Kidney epithelial cell (primary cell): ENCODE data around the gene ACE. TPM values are rescaled to one million over a fixed set of nuclear protein-coding genes. Genes with fewer than 3 reads are reported as not detected.

Experiments
- DNase-seq: peaks from one replicate; pipeline ENCODE4 v3.0.0-alpha.2; 2010; ENCODE audit warnings: low read depth
- H3K27me3 ChIP-seq: 2 replicates; pipeline ENCODE4 v1.6.0; 2011; ENCODE audit warnings: low read length; ENCODE audit not compliant: control insufficient read depth, insufficient read depth
- H3K36me3 ChIP-seq: 2 replicates; pipeline ENCODE4 v1.5.1; 2011; ENCODE audit warnings: low read length; ENCODE audit not compliant: control insufficient read depth, insufficient read depth
- H3K4me3 ChIP-seq: 2 replicates; pipeline ENCODE4 v1.5.1; 2011; ENCODE audit warnings: low read depth, mild to moderate bottlenecking, control low read depth, low read length
- total RNA-seq: library from RNA; depleted of rRNA; stranded (reverse); fragments of >200 nt; gene quantifications from 2 replicates; pipeline ENCODE4 v1.2.3, GENCODE V29; 2015
- TF ChIP-seq, protein P1 (sequence below): IDR thresholded peaks from 2 replicates; pipeline ENCODE4 v1.5.1; 2011; ENCODE audit warnings: mild to moderate bottlenecking, moderate library complexity, low read length, control low read depth, inconsistent platforms; ENCODE audit not compliant: insufficient read depth, poor library complexity, severe bottlenecking

The ACE gene
- total RNA-seq, 1 donor from 2014 or later = 1.5 TPM

DNA sequence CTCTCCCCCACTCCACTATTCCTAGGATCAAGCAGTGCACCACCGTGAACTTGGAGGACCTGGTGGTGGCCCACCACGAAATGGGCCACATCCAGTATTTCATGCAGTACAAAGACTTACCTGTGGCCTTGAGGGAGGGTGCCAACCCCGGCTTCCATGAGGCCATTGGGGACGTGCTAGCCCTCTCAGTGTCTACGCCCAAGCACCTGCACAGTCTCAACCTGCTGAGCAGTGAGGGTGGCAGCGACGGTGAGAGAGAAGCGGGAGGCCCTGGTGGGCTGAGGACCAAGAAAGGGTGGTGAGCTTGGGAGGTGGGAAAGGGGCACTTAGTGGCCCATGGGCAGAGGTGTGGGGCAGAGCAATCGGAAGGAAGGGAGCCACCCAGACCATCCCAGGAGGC is 16.6 kb downstream of the ACE start:
- H3K27me3 ChIP-seq = peaks cover 15% of the 10 kb centered on the region
- TF ChIP-seq, protein P1, sequence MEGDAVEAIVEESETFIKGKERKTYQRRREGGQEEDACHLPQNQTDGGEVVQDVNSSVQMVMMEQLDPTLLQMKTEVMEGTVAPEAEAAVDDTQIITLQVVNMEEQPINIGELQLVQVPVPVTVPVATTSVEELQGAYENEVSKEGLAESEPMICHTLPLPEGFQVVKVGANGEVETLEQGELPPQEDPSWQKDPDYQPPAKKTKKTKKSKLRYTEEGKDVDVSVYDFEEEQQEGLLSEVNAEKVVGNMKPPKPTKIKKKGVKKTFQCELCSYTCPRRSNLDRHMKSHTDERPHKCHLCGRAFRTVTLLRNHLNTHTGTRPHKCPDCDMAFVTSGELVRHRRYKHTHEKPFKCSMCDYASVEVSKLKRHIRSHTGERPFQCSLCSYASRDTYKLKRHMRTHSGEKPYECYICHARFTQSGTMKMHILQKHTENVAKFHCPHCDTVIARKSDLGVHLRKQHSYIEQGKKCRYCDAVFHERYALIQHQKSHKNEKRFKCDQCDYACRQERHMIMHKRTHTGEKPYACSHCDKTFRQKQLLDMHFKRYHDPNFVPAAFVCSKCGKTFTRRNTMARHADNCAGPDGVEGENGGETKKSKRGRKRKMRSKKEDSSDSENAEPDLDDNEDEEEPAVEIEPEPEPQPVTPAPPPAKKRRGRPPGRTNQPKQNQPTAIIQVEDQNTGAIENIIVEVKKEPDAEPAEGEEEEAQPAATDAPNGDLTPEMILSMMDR = no peak
- no peak for DNase-seq
- no peaks in the 10 kb centered on the region for H3K36me3 ChIP-seq
- H3K4me3 ChIP-seq = no peak overlapping the region

DNA sequence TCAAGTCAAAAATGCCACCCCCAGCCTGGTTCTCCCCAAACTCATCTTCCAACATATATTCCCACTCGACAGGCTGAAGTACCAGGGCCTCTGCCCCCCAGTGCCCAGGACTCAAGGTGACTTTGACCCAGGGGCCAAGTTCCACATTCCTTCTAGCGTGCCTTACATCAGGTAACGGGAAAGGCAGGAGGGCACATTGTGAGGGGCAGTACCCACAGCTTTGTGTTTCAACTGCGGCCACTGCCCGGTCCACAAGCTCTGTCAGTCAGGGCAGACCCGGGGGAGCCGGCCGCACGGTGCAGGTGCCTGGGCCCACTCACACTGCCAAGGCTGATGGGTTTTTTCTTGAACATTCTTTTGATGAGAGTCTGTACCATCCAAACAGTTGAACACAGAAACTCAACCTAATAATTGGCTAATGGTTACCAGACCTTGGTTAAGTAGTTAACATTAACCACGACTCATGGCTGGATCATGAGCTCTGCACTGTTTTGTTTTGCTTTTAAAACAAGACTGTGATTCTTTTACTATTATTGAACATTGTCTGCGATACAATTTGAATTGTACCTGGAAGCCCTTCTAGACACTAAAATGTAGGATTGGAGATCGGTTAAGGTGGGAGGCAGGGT is 17.6 kb downstream of the ACE start:
- TF ChIP-seq, protein P1 = no peak
- H3K27me3 ChIP-seq = peaks cover 15% of the 10 kb centered on the region
- H3K36me3 ChIP-seq = no peaks in the 10 kb centered on the region
- DNase-seq = no peak
- H3K4me3 ChIP-seq = no peak overlapping the region

DNA sequence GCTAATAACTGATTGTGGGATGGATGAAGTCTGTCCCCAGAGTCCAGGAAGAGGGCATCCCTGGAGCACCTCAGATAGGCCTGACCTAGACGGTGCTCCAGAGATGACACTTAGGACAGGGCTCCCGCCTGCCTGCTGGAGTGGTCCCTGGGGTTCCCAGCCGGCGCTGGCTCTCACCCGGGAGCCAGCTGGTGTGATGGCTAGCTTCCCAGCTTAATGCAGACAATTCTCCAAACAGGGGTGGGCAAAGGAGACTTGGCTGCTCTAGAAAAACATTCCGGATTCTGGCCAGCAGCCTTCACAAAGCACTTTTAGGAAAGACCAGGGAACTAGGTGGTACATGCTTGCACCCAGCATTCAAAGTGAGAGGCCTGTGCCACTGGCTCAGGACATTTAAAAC is 18.6 kb downstream of the ACE start:
- no peaks in the 10 kb centered on the region for H3K36me3 ChIP-seq
- no peak for DNase-seq
- H3K4me3 ChIP-seq = no peak overlapping the region
- TF ChIP-seq, protein P1 = no peak
- H3K27me3 ChIP-seq = peaks cover 11% of the 10 kb centered on the region

DNA sequence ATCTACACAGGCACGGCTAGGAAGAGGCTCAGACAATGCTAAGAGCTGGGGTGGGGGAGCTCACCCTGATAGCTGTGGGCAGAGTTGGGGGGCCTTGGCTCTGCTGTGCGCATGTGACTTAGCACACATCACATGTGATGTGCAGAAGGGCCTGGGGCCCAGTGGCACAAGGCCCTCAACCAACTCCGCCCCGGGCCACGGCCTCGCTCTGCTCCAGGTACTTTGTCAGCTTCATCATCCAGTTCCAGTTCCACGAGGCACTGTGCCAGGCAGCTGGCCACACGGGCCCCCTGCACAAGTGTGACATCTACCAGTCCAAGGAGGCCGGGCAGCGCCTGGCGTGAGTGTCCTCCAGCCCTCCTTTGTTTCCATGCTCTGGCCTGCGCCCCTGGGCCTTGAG is 19.3 kb downstream of the ACE start:
- Histone ChIP-seq H3K4me3 (no peak overlapping the region), H3K27me3 (peaks cover 10% of the 10 kb centered on the region), H3K36me3 (no peaks in the 10 kb centered on the region)
- TF ChIP-seq, protein P1 = no peak
- no peak for DNase-seq

DNA sequence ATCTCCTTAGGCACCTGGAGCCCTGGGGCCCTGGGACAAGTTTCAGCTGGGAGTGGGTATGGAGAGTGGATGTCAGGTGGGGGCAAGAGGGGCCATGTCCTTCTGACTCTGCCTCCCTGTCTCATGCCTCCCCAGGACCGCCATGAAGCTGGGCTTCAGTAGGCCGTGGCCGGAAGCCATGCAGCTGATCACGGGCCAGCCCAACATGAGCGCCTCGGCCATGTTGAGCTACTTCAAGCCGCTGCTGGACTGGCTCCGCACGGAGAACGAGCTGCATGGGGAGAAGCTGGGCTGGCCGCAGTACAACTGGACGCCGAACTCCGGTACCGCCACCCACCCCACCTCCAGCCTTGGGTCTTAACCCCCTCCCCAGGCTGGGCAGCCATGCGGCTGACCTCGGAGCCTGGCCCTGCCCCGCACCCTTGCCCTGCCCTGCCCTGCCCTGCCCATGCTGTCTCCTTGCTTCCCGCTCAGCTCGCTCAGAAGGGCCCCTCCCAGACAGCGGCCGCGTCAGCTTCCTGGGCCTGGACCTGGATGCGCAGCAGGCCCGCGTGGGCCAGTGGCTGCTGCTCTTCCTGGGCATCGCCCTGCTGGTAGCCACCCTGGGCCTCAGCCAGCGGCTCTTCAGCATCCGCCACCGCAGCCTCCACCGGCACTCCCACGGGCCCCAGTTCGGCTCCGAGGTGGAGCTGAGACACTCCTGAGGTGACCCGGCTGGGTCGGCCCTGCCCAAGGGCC is 20.0 kb downstream of the ACE start:
- H3K4me3 ChIP-seq = no peak overlapping the region
- peaks cover 6% of the 10 kb centered on the region for H3K27me3 ChIP-seq
- TF ChIP-seq, protein P1 = no peak
- no peak for DNase-seq
- H3K36me3 ChIP-seq = no peaks in the 10 kb centered on the region
